HepG2 (cell line): ENCODE data around the gene HINT1. TPM values are rescaled to one million over a fixed set of nuclear protein-coding genes. Genes with fewer than 3 reads are reported as not detected.

Experiments
- ARNT ChIP-seq: fragments of 450-650 bp; IDR thresholded peaks from 2 replicates; pipeline ENCODE4 v1.6.1; 2017
- DMAP1 ChIP-seq: IDR thresholded peaks from 2 replicates; pipeline ENCODE4 v1.6.1; 2016
- KLF15 ChIP-seq: sonication (generic); formaldehyde crosslinking; IDR thresholded peaks from 2 replicates; pipeline ENCODE4 v1.8.1; 2023; ENCODE audit warnings: borderline replicate concordance, mild to moderate bottlenecking, inconsistent platforms, missing genetic modification reagents, mixed read lengths
- MTF1 ChIP-seq: sonication (generic); formaldehyde crosslinking; IDR thresholded peaks from 2 replicates; pipeline ENCODE4 v1.5.0; 2020; ENCODE audit warnings: missing genetic modification reagents
- NPAS2 ChIP-seq: sonication (generic); formaldehyde crosslinking; IDR thresholded peaks from 2 replicates; pipeline ENCODE4 v1.8.0; 2022; ENCODE audit warnings: mild to moderate bottlenecking, missing genetic modification reagents, borderline replicate concordance
- NR2F6 ChIP-seq, 2 experiments: IDR thresholded peaks; 2 replicates each; pipeline ENCODE4 v1.6.1; 2016; ENCODE audit warnings: antibody characterized with exemption in 1 of 2, mild to moderate bottlenecking in 1 of 2
- PBX3 ChIP-seq: sonication (generic); formaldehyde crosslinking; IDR thresholded peaks from 2 replicates; pipeline ENCODE4 v1.8.1; 2023; ENCODE audit warnings: missing genetic modification reagents, inconsistent platforms, borderline replicate concordance
- SOX6 ChIP-seq, 2 experiments: fragments of 450-650 bp in 1 of 2; sonication (generic) in 1 of 2; formaldehyde crosslinking in 1 of 2; IDR thresholded peaks; 2 replicates each; pipeline versions ENCODE4 v1.4.0 to v1.6.1; 2017 to 2020; ENCODE audit warnings: antibody characterized with exemption in 1 of 2, mild to moderate bottlenecking in 1 of 2, missing genetic modification reagents in 1 of 2
- ZFP36L2 ChIP-seq: sonication (generic); formaldehyde crosslinking; IDR thresholded peaks from 2 replicates; pipeline ENCODE4 v1.4.0; 2020; ENCODE audit warnings: missing genetic modification reagents
- ZHX2 ChIP-seq, 2 experiments: sonication (generic) in 1 of 2; formaldehyde crosslinking in 1 of 2; IDR thresholded peaks; 2 replicates each; pipeline versions ENCODE4 v1.6.1 to v1.9.0; 2014 to 2022; ENCODE audit warnings: antibody characterized with exemption in 1 of 2, borderline replicate concordance in 1 of 2, inconsistent platforms in 1 of 2, low read depth in 1 of 2, missing genetic modification reagents in 1 of 2
- ZNF180 ChIP-seq: sonication (generic); formaldehyde crosslinking; IDR thresholded peaks from 2 replicates; pipeline ENCODE4 v1.4.0; 2020; ENCODE audit warnings: low read depth, missing genetic modification reagents, borderline replicate concordance
- ZNF34 ChIP-seq: sonication (generic); formaldehyde crosslinking; IDR thresholded peaks from 2 replicates; pipeline ENCODE4 v1.4.0; 2020; ENCODE audit warnings: mild to moderate bottlenecking, missing genetic modification reagents, borderline replicate concordance
- ZNF747 ChIP-seq: sonication (generic); formaldehyde crosslinking; IDR thresholded peaks from 2 replicates; pipeline ENCODE4 v1.8.1; 2023; ENCODE audit warnings: missing genetic modification reagents, mild to moderate bottlenecking, borderline replicate concordance
- polyA plus RNA-seq, 8 experiments: library from polyadenylated mRNA; depleted of rRNA in 3 of 8; stranded (reverse) in 7 of 8; unstranded in 1 of 8; fragments of >200 nt; fragmentation: Illumina TruSeq in 4 of 8; extraction: Trizol in 4 of 8; gene quantifications; 2 replicates each; pipeline versions ENCODE4 v1.2.1 to v1.2.3, GENCODE V29; 2011 to 2016; ENCODE audit warnings: low read depth in 4 of 8, missing spikeins in 1 of 8, mixed read lengths in 1 of 8; ENCODE audit not compliant: insufficient read depth in 1 of 8
- total RNA-seq, 5 experiments: library from RNA; depleted of rRNA; stranded (reverse); fragments of >200 nt; fragmentation: Illumina TruSeq; extraction: Trizol; gene quantifications; 2 replicates each; pipeline ENCODE4 v1.2.3, GENCODE V29; 2016; ENCODE audit warnings: low read depth in 1 of 5
- TF ChIP-seq, protein P1 (sequence below): sonication (generic); formaldehyde crosslinking; IDR thresholded peaks from 2 replicates; pipeline ENCODE4 v1.5.1; 2020; ENCODE audit warnings: mild to moderate bottlenecking, moderate library complexity, missing genetic modification reagents
- TF ChIP-seq, protein P2 (sequence below): IDR thresholded peaks from 2 replicates; pipeline ENCODE4 v1.6.1; 2016; ENCODE audit warnings: low read depth, control low read depth

HINT1 gene
- total and polyA plus RNA-seq, 2 of the 13 experiments (the other 11 are each of a cell fraction or from before 2014, with no cell fraction given): 428 to 997 TPM

DNA sequence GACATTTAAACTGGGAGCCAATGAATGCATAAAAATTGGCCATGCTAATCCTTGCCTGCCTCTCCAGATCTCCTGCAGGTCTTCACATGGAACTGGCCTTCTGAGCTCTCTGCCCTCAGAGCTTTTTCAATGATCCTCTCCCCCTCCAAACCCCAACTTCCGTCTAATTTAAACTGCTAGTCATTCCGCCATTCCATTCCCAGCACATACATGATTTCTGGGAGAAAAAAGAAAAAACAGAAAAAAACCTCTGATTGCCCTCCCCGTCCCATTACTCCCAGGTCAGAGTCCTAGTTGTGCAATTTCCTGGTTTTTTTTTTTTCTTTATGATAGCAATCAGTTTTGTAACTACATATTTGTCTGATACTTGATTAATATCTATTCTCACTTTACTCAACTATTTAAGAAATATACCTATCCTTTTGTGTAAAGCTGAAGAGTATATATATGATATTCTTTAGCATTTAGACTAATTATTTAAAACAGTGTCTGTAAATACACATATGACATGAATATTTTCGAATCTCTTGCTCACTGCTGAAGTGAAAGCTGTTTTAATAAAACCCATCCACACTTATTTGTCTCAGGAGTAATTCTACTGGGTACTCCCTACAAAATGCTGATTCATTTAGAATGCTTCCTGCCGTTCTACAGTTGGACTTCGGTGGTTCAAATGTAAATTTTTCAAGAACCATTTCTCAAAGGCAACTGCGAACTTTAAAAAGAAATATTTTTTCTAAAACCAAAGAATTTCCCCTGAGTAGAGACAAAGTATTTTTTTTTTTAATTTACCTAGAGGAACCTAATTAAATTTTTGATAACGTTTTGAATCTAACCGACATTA, 1.6 kb downstream of the HINT1 start (continued):
- TF ChIP-seq, protein P1, sequence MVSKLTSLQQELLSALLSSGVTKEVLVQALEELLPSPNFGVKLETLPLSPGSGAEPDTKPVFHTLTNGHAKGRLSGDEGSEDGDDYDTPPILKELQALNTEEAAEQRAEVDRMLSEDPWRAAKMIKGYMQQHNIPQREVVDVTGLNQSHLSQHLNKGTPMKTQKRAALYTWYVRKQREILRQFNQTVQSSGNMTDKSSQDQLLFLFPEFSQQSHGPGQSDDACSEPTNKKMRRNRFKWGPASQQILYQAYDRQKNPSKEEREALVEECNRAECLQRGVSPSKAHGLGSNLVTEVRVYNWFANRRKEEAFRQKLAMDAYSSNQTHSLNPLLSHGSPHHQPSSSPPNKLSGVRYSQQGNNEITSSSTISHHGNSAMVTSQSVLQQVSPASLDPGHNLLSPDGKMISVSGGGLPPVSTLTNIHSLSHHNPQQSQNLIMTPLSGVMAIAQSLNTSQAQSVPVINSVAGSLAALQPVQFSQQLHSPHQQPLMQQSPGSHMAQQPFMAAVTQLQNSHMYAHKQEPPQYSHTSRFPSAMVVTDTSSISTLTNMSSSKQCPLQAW: no peak
- TF ChIP-seq MTF1 (CRISPR knock-in tag) (no peak), ARNT (no peak), ZNF747 (CRISPR knock-in tag) (no peak), KLF15 (CRISPR knock-in tag) (no peak), SOX6 (IDR thresholded peaks at IDR 0.05) (no peak), SOX6 (CRISPR knock-in tag; IDR thresholded peaks at IDR 0.05) (peak; percentile 41; the same call in 1 of the 2 replicates), ZHX2 (IDR thresholded peaks at IDR 0.05; ENCODE audit: low read depth) (no peak), ZHX2 (CRISPR knock-in tag; IDR thresholded peaks at IDR 0.05; ENCODE audit: borderline replicate concordance) (no peak), NR2F6 (IDR thresholded peaks at IDR 0.05) (peak; percentile 50; the same call in 1 of the 2 replicates), NR2F6 (CRISPR knock-in tag; IDR thresholded peaks at IDR 0.05) (peak; percentile 41; the same call in 1 of the 2 replicates), DMAP1 (CRISPR knock-in tag) (peak; percentile 49; the same call in 1 of the 2 replicates), NPAS2 (CRISPR knock-in tag) (no peak), ZNF180 (no peak), PBX3 (CRISPR knock-in tag) (no peak), ZFP36L2 (CRISPR knock-in tag) (no peak), ZNF34 (CRISPR knock-in tag) (no peak)
- TF ChIP-seq, protein P2, sequence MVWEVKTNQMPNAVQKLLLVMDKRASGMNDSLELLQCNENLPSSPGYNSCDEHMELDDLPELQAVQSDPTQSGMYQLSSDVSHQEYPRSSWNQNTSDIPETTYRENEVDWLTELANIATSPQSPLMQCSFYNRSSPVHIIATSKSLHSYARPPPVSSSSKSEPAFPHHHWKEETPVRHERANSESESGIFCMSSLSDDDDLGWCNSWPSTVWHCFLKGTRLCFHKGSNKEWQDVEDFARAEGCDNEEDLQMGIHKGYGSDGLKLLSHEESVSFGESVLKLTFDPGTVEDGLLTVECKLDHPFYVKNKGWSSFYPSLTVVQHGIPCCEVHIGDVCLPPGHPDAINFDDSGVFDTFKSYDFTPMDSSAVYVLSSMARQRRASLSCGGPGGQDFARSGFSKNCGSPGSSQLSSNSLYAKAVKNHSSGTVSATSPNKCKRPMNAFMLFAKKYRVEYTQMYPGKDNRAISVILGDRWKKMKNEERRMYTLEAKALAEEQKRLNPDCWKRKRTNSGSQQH (CRISPR knock-in tag): no peak
